Measurements from ENCODE around the gene TBXAS1. TPM values are rescaled to one million over a fixed set of nuclear protein-coding genes. Genes with fewer than 3 reads are reported as not detected.

The TBXAS1 gene
- total RNA-seq, 3 donors from 2014 or later (not counting 1 experiment from before 2014, with no cell fraction given) = 72.7 to 110 (median 88.7) TPM

DNA sequence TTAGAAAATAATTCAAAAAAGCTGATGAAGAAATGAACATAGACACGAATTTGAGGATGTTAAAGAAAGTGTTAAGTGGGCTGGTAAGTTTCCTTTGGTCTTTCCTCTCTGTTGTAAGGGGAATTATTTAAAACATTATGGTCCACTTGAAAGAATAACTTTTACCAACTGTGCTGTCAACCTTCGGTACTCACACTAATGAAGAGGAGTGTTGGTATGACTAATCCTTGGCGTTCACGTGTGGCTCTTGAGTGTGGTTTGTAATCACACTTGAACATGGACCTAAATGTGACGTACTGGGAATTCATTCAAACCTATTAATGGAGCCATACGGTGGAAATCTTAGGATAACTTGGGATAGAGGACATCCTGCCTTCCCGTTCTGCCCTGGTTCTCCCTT lies 41.3 kb downstream of the TBXAS1 start:
- ATAC-seq = peak; percentile 58 to 64 (median 63)
- H3K36me3 ChIP-seq (ENCODE audit: control insufficient read depth, insufficient read depth, low read length) = no peaks in the 10 kb centered on the region
- H3K4me1 ChIP-seq (ENCODE audit: control insufficient read depth, insufficient read depth, low read length) = peaks cover 43% of the 10 kb centered on the region
- no peak for DNase-seq
- TF ChIP-seq, protein P1, sequence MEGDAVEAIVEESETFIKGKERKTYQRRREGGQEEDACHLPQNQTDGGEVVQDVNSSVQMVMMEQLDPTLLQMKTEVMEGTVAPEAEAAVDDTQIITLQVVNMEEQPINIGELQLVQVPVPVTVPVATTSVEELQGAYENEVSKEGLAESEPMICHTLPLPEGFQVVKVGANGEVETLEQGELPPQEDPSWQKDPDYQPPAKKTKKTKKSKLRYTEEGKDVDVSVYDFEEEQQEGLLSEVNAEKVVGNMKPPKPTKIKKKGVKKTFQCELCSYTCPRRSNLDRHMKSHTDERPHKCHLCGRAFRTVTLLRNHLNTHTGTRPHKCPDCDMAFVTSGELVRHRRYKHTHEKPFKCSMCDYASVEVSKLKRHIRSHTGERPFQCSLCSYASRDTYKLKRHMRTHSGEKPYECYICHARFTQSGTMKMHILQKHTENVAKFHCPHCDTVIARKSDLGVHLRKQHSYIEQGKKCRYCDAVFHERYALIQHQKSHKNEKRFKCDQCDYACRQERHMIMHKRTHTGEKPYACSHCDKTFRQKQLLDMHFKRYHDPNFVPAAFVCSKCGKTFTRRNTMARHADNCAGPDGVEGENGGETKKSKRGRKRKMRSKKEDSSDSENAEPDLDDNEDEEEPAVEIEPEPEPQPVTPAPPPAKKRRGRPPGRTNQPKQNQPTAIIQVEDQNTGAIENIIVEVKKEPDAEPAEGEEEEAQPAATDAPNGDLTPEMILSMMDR (IDR thresholded peaks at IDR 0.05) = no peak
- Mint-ChIP-seq H3K4me1 (peaks cover 51 to 58% of the 10 kb centered on the region in 2 donors), H3K9me3 (no peaks in the 10 kb centered on the region), H3K27me3 (ENCODE audit: low read depth in 2 of 2) (no peaks in the 10 kb centered on the region), H3K36me3 (no peaks in the 10 kb centered on the region), H3K27ac (peak overlapping the region; percentile 70 to 83), H3K4me3 (peak overlapping the region; percentile 55)
- H3K27ac ChIP-seq (ENCODE audit: low read length) = peak overlapping the region; percentile 18
- intact Hi-C loops (cut with micrococcal nuclease) = loop anchor here (1.0 to 10.0 kb wide), 4 partner anchors 16 to 304 kb away; partner anchors contain the start of gene KDM7A
- no peaks in the 10 kb centered on the region for H3K9me3 ChIP-seq (ENCODE audit: control insufficient read depth, insufficient read depth, low read length)
- H3K27me3 ChIP-seq (ENCODE audit: control insufficient read depth, insufficient read depth, low read length) = no peaks in the 10 kb centered on the region
- WGBS (ENCODE audit: insufficient coverage) = 52% methylated on average over 7 of the region's 7 CpGs
- no peak overlapping the region for H3K4me3 ChIP-seq (ENCODE audit: low read length)

DNA sequence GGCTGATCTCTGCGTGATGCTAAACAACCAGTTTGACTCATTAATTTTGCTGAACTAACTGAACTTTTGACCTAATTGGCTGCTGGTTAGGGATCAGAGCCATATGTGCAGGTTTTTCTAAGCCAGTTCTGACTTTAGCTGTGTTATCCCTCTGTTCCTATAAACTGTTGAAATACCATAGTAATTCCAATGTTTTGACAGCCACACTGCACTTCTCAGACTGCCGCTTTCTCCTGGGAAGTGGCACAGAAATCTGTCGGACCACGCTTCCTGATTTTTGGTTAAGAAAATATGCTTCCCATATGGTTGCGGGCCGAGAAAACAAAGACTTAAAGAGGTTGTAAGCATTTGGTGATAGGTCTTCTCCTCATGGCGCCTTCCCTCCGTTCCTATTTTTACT lies 42.3 kb downstream of the TBXAS1 start:
- DNase-seq (no peak), ATAC-seq (no peak)
- Histone ChIP-seq H3K27me3 (ENCODE audit: control insufficient read depth, insufficient read depth, low read length) (no peaks in the 10 kb centered on the region), H3K27ac (ENCODE audit: low read length) (no peak overlapping the region), H3K36me3 (ENCODE audit: control insufficient read depth, insufficient read depth, low read length) (no peaks in the 10 kb centered on the region), H3K9me3 (ENCODE audit: control insufficient read depth, insufficient read depth, low read length) (no peaks in the 10 kb centered on the region), H3K4me3 (ENCODE audit: low read length) (no peak overlapping the region), H3K4me1 (ENCODE audit: control insufficient read depth, insufficient read depth, low read length) (peaks cover 53% of the 10 kb centered on the region)
- Mint-ChIP-seq H3K27me3 (ENCODE audit: low read depth in 2 of 2) (no peaks in the 10 kb centered on the region), H3K9me3 (no peaks in the 10 kb centered on the region), H3K4me3 (no peak overlapping the region), H3K36me3 (no peaks in the 10 kb centered on the region), H3K4me1 (peaks cover 61 to 65% of the 10 kb centered on the region in 2 donors), H3K27ac (peak overlapping the region; percentile 70 to 83)
- TF ChIP-seq, protein P1 (IDR thresholded peaks at IDR 0.05) = no peak
- whole genome bisulfite sequencing (ENCODE audit: insufficient coverage) = 90% methylated on average over 7 of the region's 8 CpGs
- intact Hi-C loops (cut with micrococcal nuclease) = loop anchor here (2.0 to 10.0 kb wide), 3 partner anchors 17 to 303 kb away; partner anchors contain the start of gene KDM7A

DNA sequence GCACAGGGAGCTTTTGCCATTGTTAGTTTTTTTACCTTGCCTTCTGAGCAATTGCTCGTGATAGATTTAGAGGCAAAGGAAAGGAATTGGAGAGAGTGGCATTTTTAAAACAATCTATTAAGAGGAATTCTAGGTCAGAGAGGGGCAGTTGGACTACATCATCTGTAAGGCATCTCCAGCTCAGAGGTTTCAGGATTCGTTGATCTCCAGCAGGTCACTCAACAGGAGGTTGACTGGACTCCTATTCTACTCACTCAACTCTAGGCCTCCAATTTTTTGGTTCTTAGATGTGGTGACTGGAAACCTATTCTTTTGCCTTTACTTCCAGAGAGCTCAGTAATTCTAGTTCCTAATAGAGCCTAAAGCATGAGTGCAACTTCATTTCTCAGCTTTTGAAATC lies 42.8 kb downstream of the TBXAS1 start:
- no peak for DNase-seq
- no peak for ATAC-seq
- no peak overlapping the region for H3K27ac ChIP-seq (ENCODE audit: low read length)
- no peaks in the 10 kb centered on the region for H3K9me3 ChIP-seq (ENCODE audit: control insufficient read depth, insufficient read depth, low read length)
- H3K27me3 ChIP-seq (ENCODE audit: control insufficient read depth, insufficient read depth, low read length) = no peaks in the 10 kb centered on the region
- TF ChIP-seq, protein P1 (IDR thresholded peaks at IDR 0.05) = no peak
- Mint-ChIP-seq H3K36me3 (no peaks in the 10 kb centered on the region), H3K4me1 (peaks cover 65 to 70% of the 10 kb centered on the region in 2 donors), H3K9me3 (no peaks in the 10 kb centered on the region), H3K4me3 (no peak overlapping the region), H3K27ac (peak overlapping the region; percentile 70 to 83), H3K27me3 (ENCODE audit: low read depth in 2 of 2) (no peaks in the 10 kb centered on the region)
- 100% methylated on average over 1 of the region's 2 CpGs for WGBS (ENCODE audit: insufficient coverage)
- intact Hi-C loops (cut with micrococcal nuclease) = loop anchor here (2.0 to 10.0 kb wide), 3 partner anchors 17 to 303 kb away; partner anchors contain the start of gene KDM7A
- H3K4me1 ChIP-seq (ENCODE audit: control insufficient read depth, insufficient read depth, low read length) = peaks cover 57% of the 10 kb centered on the region
- no peak overlapping the region for H3K4me3 ChIP-seq (ENCODE audit: low read length)
- no peaks in the 10 kb centered on the region for H3K36me3 ChIP-seq (ENCODE audit: control insufficient read depth, insufficient read depth, low read length)

Measured in natural killer cell (primary cell).